K562 (cell line): Measurements from ENCODE around the gene ABHD14A. TPM values are rescaled to one million over a fixed set of nuclear protein-coding genes. Genes with fewer than 3 reads are reported as not detected.
A peak's percentile ranks its signal among the peaks of the same experiment; 100 is the strongest.

Source experiments
- ATAC-seq: fragments of 200-7000 bp; cut with Tn5 transposase; 3 replicates; pipeline ENCODE4 v1.9.1; 2020; ENCODE audit warnings: moderate library complexity
- BruUV-seq: library from RNA; stranded (reverse); fragments of 400-500 nt; replicated peaks from 2 replicates; lab custom pipeline; 2021; lab: Mats Ljungman, UMichigan
- CTCF ChIA-PET: fragments of 300-600 bp; formaldehyde crosslinking; extraction: SDS; loops from one replicate; lab custom pipeline; 2021; ENCODE audit warnings: low intra/inter-chr PET ratio; lab: Yijun Ruan, JAX
- POLR2A ChIA-PET: fragments of 300-600, 350-650 bp; sonication (Branson Sonifier 250); formaldehyde crosslinking; extraction: SDS; loops from one replicate; lab custom pipeline; 2021; ENCODE audit warnings: antibody characterized with exemption, inconsistent platforms; lab: Yijun Ruan, JAX
- DNase-seq, 4 experiments: peaks; one replicate each; pipeline versions ENCODE4 v3.0.0 to v3.0.0-alpha.2; 2011 to 2018; ENCODE audit warnings: low spot score in 3 of 4, mixed read lengths in 3 of 4; ENCODE audit errors: extremely low read depth in 1 of 4
- FAIRE-seq: peaks from 2 replicates; lab custom pipeline; 2011; peaks lifted over from hg19 to GRCh38; lab: Jason Lieb, UNC
- H2AFZ ChIP-seq: 2 replicates; pipeline ENCODE4 v1.6.0; 2011; ENCODE audit warnings: low read depth, low read length, control low read depth, inconsistent platforms
- H3K27ac ChIP-seq: fragments of 200-600 bp; 3 replicates; pipeline ENCODE4 v1.8.0; 2011; ENCODE audit warnings: low read depth, mild to moderate bottlenecking, control low read depth, inconsistent platforms, low read length, moderate library complexity, mixed read lengths; ENCODE audit errors: extremely low read depth
- H3K27me3 ChIP-seq, 2 experiments: fragments of 300-600 bp in 1 of 2; 2 replicates in 1 of 2; 3 replicates in 1 of 2; pipeline versions ENCODE4 v1.6.0 to v1.8.0; 2011; ENCODE audit warnings: inconsistent platforms in 2 of 2, low read length in 2 of 2, mild to moderate bottlenecking in 1 of 2, mixed read lengths in 1 of 2, moderate library complexity in 1 of 2; ENCODE audit not compliant: control insufficient read depth in 2 of 2, insufficient read depth in 2 of 2
- H3K36me3 ChIP-seq: fragments of 300-600 bp; 3 replicates; pipeline ENCODE4 v1.8.0; 2011; ENCODE audit warnings: mild to moderate bottlenecking, low read length, inconsistent platforms; ENCODE audit not compliant: control insufficient read depth, insufficient read depth
- H3K4me1 ChIP-seq, 2 experiments: fragments of 200-600 bp in 1 of 2; replicated peaks in 1 of 2; 2 replicates in 1 of 2; 3 replicates in 1 of 2; pipeline versions ENCODE4 v1.5.1 to v1.8.0; 2011; ENCODE audit warnings: inconsistent platforms in 2 of 2, low read length in 2 of 2, mild to moderate bottlenecking in 1 of 2, mixed read lengths in 1 of 2, moderate library complexity in 1 of 2; ENCODE audit not compliant: control insufficient read depth in 2 of 2, insufficient read depth in 2 of 2
- H3K4me2 ChIP-seq: 2 replicates; pipeline ENCODE4 v1.6.1; 2011; ENCODE audit warnings: low read length, control low read depth, inconsistent platforms, mixed read lengths; ENCODE audit not compliant: insufficient read depth
- H3K4me3 ChIP-seq: fragments of 200-600 bp; sonication (generic), shearing (Covaris generic); 2 replicates; pipeline ENCODE4 v1.5.1; 2016; ENCODE audit warnings: control low read depth, inconsistent platforms
- H3K79me2 ChIP-seq: fragments of 200-600 bp; 3 replicates; pipeline ENCODE4 v1.8.0; 2011; ENCODE audit warnings: low read length, inconsistent platforms; ENCODE audit not compliant: control insufficient read depth, insufficient read depth
- H3K9ac ChIP-seq, 2 experiments: 2 replicates each; pipeline versions ENCODE4 v1.6.0 to v1.6.1; 2011; ENCODE audit warnings: low read depth in 2 of 2, low read length in 2 of 2, control low read depth in 1 of 2, inconsistent platforms in 1 of 2, mild to moderate bottlenecking in 1 of 2, mixed read lengths in 1 of 2; ENCODE audit not compliant: insufficient read depth in 1 of 2
- H3K9me1 ChIP-seq: one replicate; pipeline ENCODE4 v1.6.0; 2011; ENCODE audit warnings: inconsistent platforms, mild to moderate bottlenecking, low read length, moderate library complexity; ENCODE audit not compliant: control insufficient read depth, insufficient read depth
- H3K9me3 ChIP-seq: replicated peaks from 2 replicates; pipeline ENCODE4 v1.5.1; 2011; ENCODE audit warnings: low read depth, low read length, inconsistent platforms; ENCODE audit not compliant: control insufficient read depth, insufficient read depth
- H4K20me1 ChIP-seq: replicated peaks from 2 replicates; pipeline ENCODE4 v1.6.1; 2011; ENCODE audit warnings: low read length, inconsistent platforms, mixed read lengths; ENCODE audit not compliant: control insufficient read depth, insufficient read depth
- BRCA1 ChIP-seq, 2 experiments: fragments of 450-650 bp in 1 of 2; sonication (generic) in 1 of 2; formaldehyde crosslinking in 1 of 2; IDR thresholded peaks; 2 replicates each; pipeline versions ENCODE4 v1.5.0 to v1.6.1; 2017 to 2020; ENCODE audit warnings: mild to moderate bottlenecking in 1 of 2, missing genetic modification reagents in 1 of 2
- CBX8 ChIP-seq: fragments of 200-600 bp; sonication (generic); IDR thresholded peaks from 2 replicates; pipeline ENCODE4 v1.6.1; 2012; ENCODE audit warnings: borderline replicate concordance, mixed run types, low read depth, mild to moderate bottlenecking, moderate library complexity, mixed read lengths, low read length, control low read depth, inconsistent platforms; ENCODE audit not compliant: poor library complexity, severe bottlenecking; ENCODE audit errors: extremely low read depth
- CREM ChIP-seq: IDR thresholded peaks from 2 replicates; pipeline ENCODE4 v1.6.1; 2014; ENCODE audit warnings: antibody characterized with exemption, low read depth
- DIDO1 ChIP-seq: fragments of 450-650 bp; IDR thresholded peaks from 2 replicates; pipeline ENCODE4 v1.6.1; 2016; ENCODE audit warnings: low read depth, missing biosample characterization, missing genetic modification characterization
- KLF10 ChIP-seq: fragments of 250-450 bp; sonication (Bioruptor Pico); IDR thresholded peaks from 2 replicates; pipeline ENCODE4 v1.6.1; 2021; ENCODE audit warnings: matching md5 sums
- MYNN ChIP-seq, 2 experiments: sonication (generic); formaldehyde crosslinking in 1 of 2; IDR thresholded peaks; 2 replicates each; pipeline versions ENCODE4 v1.5.0 to v1.6.1; 2016 to 2020; ENCODE audit warnings: antibody characterized with exemption in 1 of 2, missing genetic modification reagents in 1 of 2
- NONO ChIP-seq, 2 experiments: fragments of 200-400 bp in 1 of 2; fragments of 450-650 bp in 1 of 2; formaldehyde crosslinking in 1 of 2; IDR thresholded peaks; 2 replicates each; pipeline ENCODE4 v1.6.1; 2017; ENCODE audit warnings: low read depth in 2 of 2, mild to moderate bottlenecking in 2 of 2, moderate library complexity in 2 of 2, low read length in 1 of 2
- SAFB2 ChIP-seq: fragments of 200-400 bp; formaldehyde crosslinking; IDR thresholded peaks from 2 replicates; pipeline ENCODE4 v1.6.1; 2018; ENCODE audit warnings: borderline replicate concordance, low read length, low read depth, moderate library complexity; ENCODE audit not compliant: severe bottlenecking
- TSHZ1 ChIP-seq: fragments of 250-450 bp; sonication (Bioruptor Pico); IDR thresholded peaks from 2 replicates; pipeline ENCODE4 v1.4.0; 2020; ENCODE audit warnings: mild to moderate bottlenecking, moderate library complexity
- ZBTB9 ChIP-seq: fragments of 450-650 bp; formaldehyde crosslinking; IDR thresholded peaks from 2 replicates; pipeline ENCODE4 v1.4.0; 2020; ENCODE audit warnings: mild to moderate bottlenecking, moderate library complexity
- ZFPM2 ChIP-seq: fragments of 250-450 bp; sonication (Bioruptor Pico); IDR thresholded peaks from 2 replicates; pipeline ENCODE4 v1.5.1; 2022; ENCODE audit warnings: mild to moderate bottlenecking
- ZNF589 ChIP-seq: fragments of 200-800 bp; sonication (Bioruptor generic); IDR thresholded peaks from 2 replicates; pipeline ENCODE4 v1.6.1; 2016; ENCODE audit warnings: low read depth, missing genetic modification characterization, missing compliant biosample characterization
- ZNF77 ChIP-seq: fragments of 250-450 bp; sonication (Bioruptor Pico); IDR thresholded peaks from 2 replicates; pipeline ENCODE4 v1.5.0; 2020
- WGBS: fragments of 100-300 bp; shearing (Covaris generic); methylation state at CpG from one replicate; pipeline ENCODE4 v1.1.6; 2016; ENCODE audit warnings: low coverage, mixed read lengths; ENCODE audit not compliant: insufficient coverage; ENCODE audit errors: missing lambda C conversion rate; 5-methylcytosine and 5-hydroxymethylcytosine counted together
- in situ Hi-C: fragments of 300-500 bp; cut with MboI; formaldehyde crosslinking; loops from 4 replicates; pipeline ENCODE4 v1.15.0; 2018; ENCODE audit warnings: inconsistent platforms, mixed read lengths
- intact Hi-C: fragments of 100-400 bp; cut with micrococcal nuclease; formaldehyde crosslinking; loops from 2 replicates; pipeline ENCODE4 v1.14.2; 2022
- polyA plus RNA-seq, 8 experiments: library from polyadenylated mRNA; depleted of rRNA in 4 of 8; stranded (reverse) in 5 of 8; unstranded in 3 of 8; fragments of >200 nt; fragmentation: Nextera tagmentation in 2 of 8; fragmentation: Illumina TruSeq in 1 of 8; extraction: Ambion mirVana in 2 of 8; extraction: Trizol in 1 of 8; gene quantifications; 2 replicates each; pipeline versions ENCODE4 v1.2.1 to v1.2.3, GENCODE V29; 2011 to 2014; ENCODE audit warnings: inconsistent platforms in 1 of 8, missing spikeins in 1 of 8
- total RNA-seq, 7 experiments: library from RNA; depleted of rRNA in 6 of 7; stranded (reverse); fragments of >200 nt in 6 of 7; fragmentation: Illumina TruSeq in 2 of 7; extraction: Trizol in 2 of 7; gene quantifications; 2 replicates each; pipeline versions ENCODE4 v1.2.1 to v1.2.3, GENCODE V29; 2011 to 2021; ENCODE audit warnings: low replicate concordance in 1 of 7

Gene ABHD14A
- total and polyA plus RNA-seq, 9 of the 15 experiments (the other 6 are each of a cell fraction or from before 2014, with no cell fraction given): 0.90 to 10.5 (median 8.3) TPM

GRCh38 chr3:51982838-51983577 is 8.1 kb downstream of the ABHD14A start, which contains the start of gene ACY1 (continued):
- no peak for TF ChIP-seq TSHZ1 (CRISPR knock-in tag)
- no peak for TF ChIP-seq KLF10
- no peak for TF ChIP-seq CBX8

DNA sequence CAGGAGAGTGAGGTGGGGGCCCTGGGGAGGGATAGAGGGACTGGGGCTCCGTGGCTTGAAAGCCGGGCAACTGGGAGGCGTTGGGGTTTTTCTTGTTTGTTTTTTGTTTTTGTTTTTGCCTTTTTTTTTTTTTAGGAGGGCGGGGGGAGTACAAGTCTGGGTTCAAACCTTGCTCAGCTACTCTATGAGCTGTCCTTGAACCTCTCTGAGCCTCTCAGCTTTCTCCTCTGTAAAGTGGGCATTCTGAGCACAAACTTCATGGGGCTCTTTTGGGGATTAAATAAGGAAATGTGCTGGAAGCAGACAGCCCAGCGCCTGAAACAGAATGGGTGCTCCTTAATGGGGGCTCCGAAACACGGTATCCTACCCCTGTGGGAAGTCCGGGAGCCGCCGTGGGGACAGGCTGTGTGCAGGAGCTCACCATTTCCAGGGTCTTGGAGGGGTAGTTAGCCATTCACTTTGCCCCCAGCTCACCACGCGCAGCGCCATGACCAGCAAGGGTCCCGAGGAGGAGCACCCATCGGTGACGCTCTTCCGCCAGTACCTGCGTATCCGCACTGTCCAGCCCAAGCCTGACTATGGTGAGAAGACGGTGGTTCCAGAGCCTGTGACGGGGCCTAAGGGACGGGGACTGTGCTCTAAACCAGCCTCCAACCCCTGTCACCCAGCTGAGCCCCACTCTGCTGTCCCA is 8.9 kb downstream of the ABHD14A start:
- Histone ChIP-seq H3K36me3 (peaks cover 28% of the 10 kb centered on the region; the same call in 2 of the 3 replicates), H3K4me1 (peaks cover 35 to 65% of the 10 kb centered on the region in 2 experiments; a peak in 4 of 5 replicates), H2AFZ (peak overlapping the region; percentile 51; the same call in 1 of the 2 replicates), H3K9ac (peak overlapping the region; percentile 94 to 97), H4K20me1 (no peaks in the 10 kb centered on the region), H3K79me2 (peaks cover 47% of the 10 kb centered on the region), H3K27ac (peak overlapping the region; percentile 91), H3K9me1 (no peaks in the 10 kb centered on the region), H3K9me3 (no peaks in the 10 kb centered on the region), H3K4me2 (peak overlapping the region; percentile 96), H3K27me3 (no peaks in the 10 kb centered on the region), H3K4me3 (peak overlapping the region; percentile 55)
- in situ Hi-C loops: no loop called here
- TSS peak; percentile 92 for BruUV-seq
- intact Hi-C loops: loop anchor here (1.0 kb wide), 1 partner anchor 8 kb away; no protein-coding TSS in a partner anchor
- POLR2A ChIA-PET: interaction anchor here (0.5 to 5.2 kb wide), 5 partner anchors 10 to 42 kb away, joined by 3 to 105 read pairs (median 4); partner anchors contain the start of genes ABHD14A, ABHD14B, PARP3 and RPL29
- 2% methylated on average over 21 of the region's 22 CpGs for WGBS
- CTCF ChIA-PET: no interaction called here
- FAIRE-seq (no peak), DNase-seq (peak in 3 of 4 experiments; percentile 25 to 57 (median 36)), ATAC-seq (peak; percentile 52)
- TF ChIP-seq ZBTB9 (CRISPR knock-in tag) (no peak), ZFPM2 (CRISPR knock-in tag) (no peak), MYNN (IDR thresholded peaks at IDR 0.05) (no peak), MYNN (CRISPR knock-in tag; IDR thresholded peaks at IDR 0.05) (no peak), ZNF77 (CRISPR knock-in tag) (no peak), ZNF589 (CRISPR knock-in tag) (no peak), DIDO1 (tag) (no peak), SAFB2 (no peak), CREM (peak; percentile 57), BRCA1 (IDR thresholded peaks at IDR 0.05) (no peak), BRCA1 (CRISPR knock-in tag; IDR thresholded peaks at IDR 0.05) (no peak), NONO (IDR thresholded peaks at IDR 0.05; ENCODE audit: low read depth in 2 of 2, low read length in 1 of 2) (0 out of 4 replicates have a peak, but pooled peaks of 1 of the 2 experiments have one; percentile 29)
